HepG2 (cell line): ENCODE measurements around the gene CDK9. TPM values are rescaled to one million over a fixed set of nuclear protein-coding genes. Genes with fewer than 3 reads are reported as not detected.

Experiments
- ATAC-seq: fragments of 200-7000 bp; cut with Tn5 transposase; 3 replicates; pipeline ENCODE4 v1.9.1; 2020; ENCODE audit warnings: mild to moderate bottlenecking, moderate library complexity
- BruUV-seq: library from RNA; stranded (reverse); fragments of 400-500 nt; replicated peaks from 2 replicates; lab custom pipeline; 2021; lab: Mats Ljungman, UMichigan
- CTCF ChIA-PET: fragments of 300-600 bp; formaldehyde crosslinking; extraction: SDS; loops from one replicate; lab custom pipeline; 2021; ENCODE audit warnings: low total read pairs, inconsistent platforms, low intra/inter-chr PET ratio; lab: Yijun Ruan, JAX
- POLR2A ChIA-PET: fragments of 350-600 bp; sonication (Branson Sonifier 250); formaldehyde crosslinking; loops from one replicate; lab custom pipeline; 2020; ENCODE audit warnings: antibody characterized with exemption, inconsistent platforms; lab: Yijun Ruan, JAX
- DNase-seq: peaks from one replicate; pipeline ENCODE4 v3.0.0-alpha.2; 2015; ENCODE audit warnings: low spot score
- FAIRE-seq: peaks from 3 replicates; lab custom pipeline; 2011; peaks lifted over from hg19 to GRCh38; lab: Jason Lieb, UNC
- H2AFZ ChIP-seq: one replicate; pipeline ENCODE4 v1.6.1; 2011; ENCODE audit warnings: low read length, inconsistent platforms
- H3K27ac ChIP-seq: fragments of 300-600 bp; 3 replicates; pipeline ENCODE4 v1.8.0; 2011; ENCODE audit warnings: mixed run types, mild to moderate bottlenecking, mixed read lengths, low read length, inconsistent platforms; ENCODE audit not compliant: insufficient read depth; ENCODE audit errors: extremely low read length
- H3K27me3 ChIP-seq, 2 experiments: fragments of 200-600 bp in 1 of 2; 2 replicates in 1 of 2; 3 replicates in 1 of 2; pipeline versions ENCODE4 v1.6.0 to v1.8.0; 2011; ENCODE audit warnings: low read length in 2 of 2, mild to moderate bottlenecking in 2 of 2, moderate library complexity in 2 of 2, inconsistent platforms in 1 of 2; ENCODE audit not compliant: insufficient read depth in 2 of 2, control insufficient read depth in 1 of 2
- H3K36me3 ChIP-seq, 2 experiments: fragments of 200-600 bp in 1 of 2; replicated peaks in 1 of 2; 2 replicates in 1 of 2; 3 replicates in 1 of 2; pipeline versions ENCODE4 v1.5.1 to v1.8.0; 2011; ENCODE audit warnings: low read length in 2 of 2, inconsistent platforms in 1 of 2; ENCODE audit not compliant: insufficient read depth in 2 of 2, control insufficient read depth in 1 of 2
- H3K4me1 ChIP-seq: 2 replicates; pipeline ENCODE4 v1.5.1; 2012; ENCODE audit warnings: low read length, inconsistent platforms; ENCODE audit not compliant: insufficient read depth
- H3K4me2 ChIP-seq: 2 replicates; pipeline ENCODE4 v1.6.0; 2011; ENCODE audit warnings: low read depth, low read length, inconsistent platforms
- H3K4me3 ChIP-seq, 3 experiments: fragments of 200-600 bp in 1 of 3; sonication (generic), shearing (Covaris generic) in 1 of 3; replicated peaks in 1 of 3; 2 replicates each; pipeline ENCODE4 v1.5.1; 2011 to 2016; ENCODE audit warnings: low read length in 3 of 3, inconsistent platforms in 2 of 3, low read depth in 2 of 3, mild to moderate bottlenecking in 2 of 3, control low read depth in 1 of 3, mixed read lengths in 1 of 3; ENCODE audit not compliant: insufficient read depth in 1 of 3
- H3K79me2 ChIP-seq: one replicate; pipeline ENCODE4 v1.6.1; 2011; ENCODE audit warnings: low read length, inconsistent platforms; ENCODE audit not compliant: insufficient read depth
- H3K9ac ChIP-seq: 2 replicates; pipeline ENCODE4 v1.6.0; 2011; ENCODE audit warnings: mild to moderate bottlenecking, low read depth, low read length, inconsistent platforms; ENCODE audit not compliant: insufficient read depth
- H3K9me3 ChIP-seq: 2 replicates; pipeline ENCODE4 v1.5.1; 2012; ENCODE audit warnings: mild to moderate bottlenecking, low read length
- H4K20me1 ChIP-seq: 2 replicates; pipeline ENCODE4 v1.6.0; 2011; ENCODE audit warnings: inconsistent platforms, mild to moderate bottlenecking, low read length, moderate library complexity; ENCODE audit not compliant: insufficient read depth
- CEBPB ChIP-seq: IDR thresholded peaks from 2 replicates; pipeline ENCODE4 v1.6.1; 2011; ENCODE audit warnings: low read depth, low read length, improper control_type of control experiment, borderline replicate concordance
- FLYWCH1 ChIP-seq: sonication (generic); formaldehyde crosslinking; IDR thresholded peaks from 2 replicates; pipeline ENCODE4 v1.8.1; 2023; ENCODE audit warnings: mild to moderate bottlenecking, missing genetic modification reagents
- MATR3 ChIP-seq: sonication (generic); formaldehyde crosslinking; IDR thresholded peaks from 2 replicates; pipeline ENCODE4 v1.4.0; 2020; ENCODE audit warnings: missing genetic modification reagents
- MIXL1 ChIP-seq: IDR thresholded peaks from 2 replicates; pipeline ENCODE4 v1.6.1; 2016
- NCOA5 ChIP-seq: sonication (generic); formaldehyde crosslinking; IDR thresholded peaks from 2 replicates; pipeline ENCODE4 v1.4.0; 2020; ENCODE audit warnings: missing genetic modification reagents
- NR2F2 ChIP-seq: IDR thresholded peaks from 2 replicates; pipeline ENCODE4 v1.6.1; 2012; ENCODE audit warnings: low read depth, inconsistent platforms, borderline replicate concordance
- ZNF562 ChIP-seq: sonication (generic); formaldehyde crosslinking; IDR thresholded peaks from 2 replicates; pipeline ENCODE4 v1.8.0; 2022; ENCODE audit warnings: missing genetic modification reagents, borderline replicate concordance
- ZNF598 ChIP-seq: sonication (generic); formaldehyde crosslinking; IDR thresholded peaks from 2 replicates; pipeline ENCODE4 v1.5.1; 2020; ENCODE audit warnings: mild to moderate bottlenecking, missing genetic modification reagents, borderline replicate concordance
- ZNF761 ChIP-seq: sonication (generic); formaldehyde crosslinking; conservative IDR thresholded peaks from 2 replicates; pipeline ENCODE4 v1.4.0; 2020; ENCODE audit warnings: mild to moderate bottlenecking, missing genetic modification reagents
- WGBS: methylation state at CpG from one replicate; pipeline ENCODE4 v1.1.6; 2017; ENCODE audit warnings: low lambda C conversion rate; 5-methylcytosine and 5-hydroxymethylcytosine counted together
- in situ Hi-C: cut with HindIII; loops from 2 replicates; pipeline ENCODE4 v1.10.0; 2017; ENCODE audit warnings: low pct_unique_long_range_greater_than_20kb; ENCODE audit not compliant: extremely low pct_ligation_motif_present
- intact Hi-C: fragments of 100-400 bp; cut with micrococcal nuclease; formaldehyde crosslinking; loops from one replicate; pipeline ENCODE4 v1.10.0; 2022; ENCODE audit not compliant: unreplicated experiment
- polyA plus RNA-seq, 8 experiments: library from polyadenylated mRNA; depleted of rRNA in 3 of 8; stranded (reverse) in 7 of 8; unstranded in 1 of 8; fragments of >200 nt; fragmentation: Illumina TruSeq in 4 of 8; extraction: Trizol in 4 of 8; gene quantifications; 2 replicates each; pipeline versions ENCODE4 v1.2.1 to v1.2.3, GENCODE V29; 2011 to 2016; ENCODE audit warnings: low read depth in 4 of 8, missing spikeins in 1 of 8, mixed read lengths in 1 of 8; ENCODE audit not compliant: insufficient read depth in 1 of 8
- total RNA-seq, 5 experiments: library from RNA; depleted of rRNA; stranded (reverse); fragments of >200 nt; fragmentation: Illumina TruSeq; extraction: Trizol; gene quantifications; 2 replicates each; pipeline ENCODE4 v1.2.3, GENCODE V29; 2016; ENCODE audit warnings: low read depth in 1 of 5
- TF ChIP-seq, protein P1 (sequence below): sonication (generic); formaldehyde crosslinking; IDR thresholded peaks from 2 replicates; pipeline ENCODE4 v1.5.1; 2020; ENCODE audit warnings: mild to moderate bottlenecking, missing genetic modification reagents, borderline replicate concordance
- TF ChIP-seq, protein P2 (sequence below): sonication (generic); formaldehyde crosslinking; IDR thresholded peaks from 2 replicates; pipeline ENCODE4 v1.8.1; 2023; ENCODE audit warnings: mild to moderate bottlenecking, inconsistent platforms, moderate library complexity, missing genetic modification reagents, borderline replicate concordance
- TF ChIP-seq, protein P3 (sequence below): sonication (generic); formaldehyde crosslinking; IDR thresholded peaks from 2 replicates; pipeline ENCODE4 v1.5.1; 2020; ENCODE audit warnings: mild to moderate bottlenecking, missing genetic modification reagents, moderate library complexity

The CDK9 gene
- total and polyA plus RNA-seq, 2 of the 13 experiments (the other 11 are each of a cell fraction or from before 2014, with no cell fraction given): 16.8 to 21.5 TPM

DNA sequence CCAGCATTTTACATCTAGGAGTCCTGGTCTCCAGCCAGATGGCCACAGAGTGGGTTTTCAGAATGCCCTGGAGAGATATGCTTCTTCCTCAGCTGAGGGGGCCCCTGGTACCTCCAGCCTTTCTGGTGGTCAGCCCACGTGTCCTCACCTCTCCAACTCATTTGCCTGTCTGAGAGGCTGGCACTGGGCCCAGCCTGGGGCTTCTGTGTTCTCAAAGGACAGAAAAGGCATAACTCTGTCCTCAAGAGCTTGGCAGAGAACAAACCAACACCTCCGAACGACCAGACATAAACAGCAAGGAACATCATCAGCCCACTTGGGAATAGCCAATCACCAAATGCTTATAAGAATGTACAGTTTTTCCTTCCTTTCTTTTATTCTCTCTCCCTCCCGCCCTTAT lies 51.5 kb downstream of the CDK9 start:
- H3K9ac ChIP-seq: no peak overlapping the region
- intact Hi-C loops: no loop called here
- DNase-seq (no peak), FAIRE-seq (no peak), ATAC-seq (no peak)
- TF ChIP-seq, protein P1, sequence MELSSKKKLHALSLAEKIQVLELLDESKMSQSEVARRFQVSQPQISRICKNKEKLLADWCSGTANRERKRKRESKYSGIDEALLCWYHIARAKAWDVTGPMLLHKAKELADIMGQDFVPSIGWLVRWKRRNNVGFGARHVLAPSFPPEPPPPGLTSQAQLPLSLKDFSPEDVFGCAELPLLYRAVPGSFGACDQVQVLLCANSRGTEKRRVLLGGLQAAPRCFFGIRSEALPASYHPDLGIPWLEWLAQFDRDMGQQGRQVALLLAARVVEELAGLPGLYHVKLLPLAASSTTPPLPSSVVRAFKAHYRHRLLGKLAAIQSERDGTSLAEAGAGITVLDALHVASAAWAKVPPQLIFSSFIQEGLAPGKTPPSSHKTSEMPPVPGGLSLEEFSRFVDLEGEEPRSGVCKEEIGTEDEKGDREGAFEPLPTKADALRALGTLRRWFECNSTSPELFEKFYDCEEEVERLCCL (CRISPR knock-in tag): no peak
- no peak for TF ChIP-seq MATR3 (CRISPR knock-in tag)
- TF ChIP-seq, protein P2, sequence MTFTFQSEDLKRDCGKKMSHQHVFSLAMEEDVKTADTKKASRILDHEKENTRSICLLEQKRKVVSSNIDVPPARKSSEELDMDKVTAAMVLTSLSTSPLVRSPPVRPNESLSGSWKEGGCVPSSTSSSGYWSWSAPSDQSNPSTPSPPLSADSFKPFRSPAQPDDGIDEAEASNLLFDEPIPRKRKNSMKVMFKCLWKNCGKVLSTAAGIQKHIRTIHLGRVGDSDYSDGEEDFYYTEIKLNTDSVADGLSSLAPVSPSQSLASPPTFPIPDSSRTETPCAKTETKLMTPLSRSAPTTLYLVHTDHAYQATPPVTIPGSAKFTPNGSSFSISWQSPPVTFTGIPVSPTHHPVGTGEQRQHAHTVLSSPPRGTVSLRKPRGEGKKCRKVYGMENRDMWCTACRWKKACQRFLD: no peak
- TF ChIP-seq FLYWCH1 (CRISPR knock-in tag): no peak
- TF ChIP-seq ZNF598: no peak
- no peak for TF ChIP-seq NR2F2
- no peak for TF ChIP-seq NCOA5
- TF ChIP-seq ZNF562 (CRISPR knock-in tag): no peak
- no peak for TF ChIP-seq CEBPB
- no peak for TF ChIP-seq MIXL1 (CRISPR knock-in tag)
- TF ChIP-seq, protein P3, sequence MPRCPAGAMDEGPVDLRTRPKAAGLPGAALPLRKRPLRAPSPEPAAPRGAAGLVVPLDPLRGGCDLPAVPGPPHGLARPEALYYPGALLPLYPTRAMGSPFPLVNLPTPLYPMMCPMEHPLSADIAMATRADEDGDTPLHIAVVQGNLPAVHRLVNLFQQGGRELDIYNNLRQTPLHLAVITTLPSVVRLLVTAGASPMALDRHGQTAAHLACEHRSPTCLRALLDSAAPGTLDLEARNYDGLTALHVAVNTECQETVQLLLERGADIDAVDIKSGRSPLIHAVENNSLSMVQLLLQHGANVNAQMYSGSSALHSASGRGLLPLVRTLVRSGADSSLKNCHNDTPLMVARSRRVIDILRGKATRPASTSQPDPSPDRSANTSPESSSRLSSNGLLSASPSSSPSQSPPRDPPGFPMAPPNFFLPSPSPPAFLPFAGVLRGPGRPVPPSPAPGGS (CRISPR knock-in tag): no peak
- no peak for TF ChIP-seq ZNF761
- H3K27ac ChIP-seq: no peak overlapping the region
- POLR2A ChIA-PET: interaction anchor here (1.3 kb wide), 1 partner anchor 9 kb away, joined by 4 read pairs; no protein-coding TSS in a partner anchor
- peaks cover 44% of the 10 kb centered on the region for H3K4me1 ChIP-seq
- H2AFZ ChIP-seq: no peak overlapping the region
- in situ Hi-C loops: no loop called here
- no peak overlapping the region for H3K4me3 ChIP-seq
- CTCF ChIA-PET: no interaction called here
- no peaks in the 10 kb centered on the region for H4K20me1 ChIP-seq
- BruUV-seq: no TSS peak
- H3K79me2 ChIP-seq: no peaks in the 10 kb centered on the region
- H3K36me3 ChIP-seq: no peaks in the 10 kb centered on the region
- no peaks in the 10 kb centered on the region; a peak in 1 of 5 replicates for H3K27me3 ChIP-seq
- no peaks in the 10 kb centered on the region for H3K9me3 ChIP-seq
- WGBS: 40% methylated on average over 4 of the region's 4 CpGs
- H3K4me2 ChIP-seq: no peak overlapping the region
